NCI-H1092 (cell line): ENCODE measurements around the gene GRID2.

ENCODE experiments used
- DNase-seq: peaks from one replicate; lab custom pipeline; 2025; lab: John Stamatoyannopoulos, UW

The GRID2 gene

DNA sequence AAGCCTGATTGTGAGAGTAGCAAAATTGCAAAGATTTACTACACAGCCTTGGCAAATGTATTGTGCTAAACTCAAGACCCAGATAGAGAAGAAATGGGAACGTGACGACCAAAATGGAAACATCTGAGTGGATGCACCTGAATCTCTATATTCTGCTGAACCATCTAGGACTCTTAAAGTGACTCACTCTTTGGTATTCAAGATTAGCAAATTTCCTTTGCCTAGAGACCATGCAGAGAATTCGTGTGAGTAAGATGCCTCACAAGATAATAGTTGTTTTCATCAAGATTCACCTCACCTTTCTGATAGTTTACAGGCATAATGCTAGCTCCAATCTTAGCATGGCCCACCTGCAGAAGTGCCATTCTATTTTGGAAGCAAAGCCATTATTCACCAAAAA is 1510.4 kb downstream of the GRID2 start:
- DNase-seq: no peak

DNA sequence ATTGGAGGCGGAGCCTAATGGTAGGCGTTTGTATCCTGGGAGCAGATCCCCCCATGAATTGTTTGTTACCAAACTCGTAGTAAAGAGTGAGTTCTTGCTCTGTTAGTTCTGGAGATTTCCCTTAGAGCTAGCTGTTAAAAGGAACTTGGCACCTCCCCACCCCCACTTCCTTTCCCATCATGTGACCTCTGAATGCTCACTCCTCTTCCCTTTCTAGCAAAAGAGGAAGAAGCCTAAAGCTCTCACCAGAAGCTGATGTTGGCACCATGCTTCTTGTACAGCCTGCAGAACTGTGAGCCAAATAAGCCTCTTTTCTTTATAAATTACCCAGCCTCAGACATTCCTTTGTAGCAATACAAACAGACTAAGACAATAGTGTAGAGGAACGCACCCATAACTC is 1511.0 kb downstream of the GRID2 start:
- no peak for DNase-seq
